Neural cell (in vitro differentiated cells): ENCODE measurements around the gene TBX19. TPM values are rescaled to one million over a fixed set of nuclear protein-coding genes. Genes with fewer than 3 reads are reported as not detected.

Source experiments
- H2AFZ ChIP-seq: fragments of 200-600, 300-800 bp; sonication (generic), shearing (Covaris generic); 2 replicates; pipeline ENCODE4 v1.6.0; 2014; ENCODE audit warnings: low read depth, mild to moderate bottlenecking, antibody characterized with exemption, low read length, moderate library complexity
- H3F3A ChIP-seq: fragments of 200-600 bp; shearing (Covaris generic); 2 replicates; pipeline ENCODE4 v1.6.1; 2016; ENCODE audit warnings: mild to moderate bottlenecking, moderate library complexity, mixed read lengths, antibody characterized with exemption, low read length; ENCODE audit not compliant: insufficient read depth, poor library complexity, severe bottlenecking
- H3K27ac ChIP-seq: fragments of 200-600, 300-800 bp; sonication (generic), shearing (Covaris generic); 2 replicates; pipeline ENCODE4 v1.5.1; 2014; ENCODE audit warnings: mild to moderate bottlenecking, low read length, moderate library complexity
- H3K27me3 ChIP-seq: fragments of 300-800, 200-600 bp; sonication (generic), shearing (Covaris generic); 2 replicates; pipeline ENCODE4 v1.6.0; 2014; ENCODE audit warnings: mild to moderate bottlenecking, low read depth, low read length, moderate library complexity; ENCODE audit not compliant: insufficient read depth
- H3K36me3 ChIP-seq: fragments of 300-800, 200-600 bp; sonication (generic), shearing (Covaris generic); 2 replicates; pipeline ENCODE4 v1.5.1; 2014; ENCODE audit warnings: mild to moderate bottlenecking, antibody characterized with exemption, low read length, moderate library complexity; ENCODE audit not compliant: insufficient read depth
- H3K4me2 ChIP-seq: fragments of 300-800, 200-600 bp; sonication (generic), shearing (Covaris generic); 2 replicates; pipeline ENCODE4 v1.6.0; 2014; ENCODE audit warnings: mild to moderate bottlenecking, low read length
- H3K4me3 ChIP-seq: fragments of 300-800, 200-600 bp; sonication (generic), shearing (Covaris generic); 2 replicates; pipeline ENCODE4 v1.5.1; 2014; ENCODE audit warnings: mild to moderate bottlenecking, low read length, moderate library complexity
- H3K79me2 ChIP-seq: fragments of 200-600 bp; shearing (Covaris generic); replicated peaks from 2 replicates; pipeline ENCODE4 v1.6.0; 2014; ENCODE audit warnings: mild to moderate bottlenecking, low read length, moderate library complexity; ENCODE audit not compliant: insufficient read depth
- H3K9ac ChIP-seq: fragments of 300-800, 200-600 bp; sonication (generic), shearing (Covaris generic); 2 replicates; pipeline ENCODE4 v1.6.1; 2016; ENCODE audit warnings: mild to moderate bottlenecking, low read length, mixed read lengths
- H3K9me2 ChIP-seq: fragments of 200-600 bp; shearing (Covaris generic); 2 replicates; pipeline ENCODE4 v1.6.1; 2016; ENCODE audit warnings: mild to moderate bottlenecking, low read length, mixed read lengths; ENCODE audit not compliant: insufficient read depth
- H3K9me3 ChIP-seq: fragments of 200-600, 300-800 bp; sonication (generic), shearing (Covaris generic); 2 replicates; pipeline ENCODE4 v1.6.1; 2016; ENCODE audit warnings: mild to moderate bottlenecking, mixed run types, low read length, moderate library complexity, mixed read lengths
- H4K20me1 ChIP-seq: fragments of 200-600 bp; shearing (Covaris generic); 2 replicates; pipeline ENCODE4 v1.6.1; 2016; ENCODE audit warnings: mild to moderate bottlenecking, mixed run types; ENCODE audit not compliant: insufficient read depth
- EP300 ChIP-seq: fragments of 450-650 bp; conservative IDR thresholded peaks from 2 replicates; pipeline ENCODE4 v1.6.1; 2014; ENCODE audit warnings: antibody characterized with exemption, mild to moderate bottlenecking, moderate library complexity; ENCODE audit not compliant: poor library complexity, severe bottlenecking
- EZH2 ChIP-seq: fragments of 200-600, 300-800 bp; shearing (Covaris generic), sonication (generic); IDR thresholded peaks from 2 replicates; pipeline ENCODE4 v1.6.1; 2014; ENCODE audit warnings: antibody characterized with exemption, low read length, borderline replicate concordance, mild to moderate bottlenecking; ENCODE audit not compliant: insufficient read depth, poor library complexity, severe bottlenecking
- MXI1 ChIP-seq: fragments of 450-650 bp; conservative IDR thresholded peaks from 2 replicates; pipeline ENCODE4 v1.6.1; 2014; ENCODE audit warnings: antibody characterized with exemption, mild to moderate bottlenecking; ENCODE audit not compliant: poor library complexity, severe bottlenecking
- POLR2AphosphoS5 ChIP-seq: IDR thresholded peaks from 2 replicates; pipeline ENCODE4 v1.6.1; 2012
- RAD21 ChIP-seq: fragments of 450-650 bp; conservative IDR thresholded peaks from 2 replicates; pipeline ENCODE4 v1.6.1; 2014; ENCODE audit warnings: antibody characterized with exemption, mild to moderate bottlenecking, moderate library complexity
- SMC3 ChIP-seq: fragments of 450-650 bp; conservative IDR thresholded peaks from 2 replicates; pipeline ENCODE4 v1.6.1; 2014; ENCODE audit warnings: antibody characterized with exemption, mild to moderate bottlenecking, moderate library complexity; ENCODE audit not compliant: poor library complexity
- TAF1 ChIP-seq: IDR thresholded peaks from 2 replicates; pipeline ENCODE4 v1.6.1; 2012; ENCODE audit warnings: low read depth
- polyA plus RNA-seq: library from polyadenylated mRNA; depleted of rRNA; stranded (reverse); fragments of >200 nt; gene quantifications from 2 replicates; pipeline ENCODE4 v1.2.3, GENCODE V29; 2014
- TF ChIP-seq, protein P1 (sequence below): fragments of 450-650 bp; IDR thresholded peaks from 2 replicates; pipeline ENCODE4 v1.5.1; 2014; ENCODE audit warnings: antibody characterized with exemption, mild to moderate bottlenecking, moderate library complexity; ENCODE audit not compliant: poor library complexity, severe bottlenecking
- TF ChIP-seq, protein P2 (sequence below): IDR thresholded peaks from 2 replicates; pipeline ENCODE4 v1.6.1; 2012; ENCODE audit warnings: borderline replicate concordance

TBX19 gene
- polyA plus RNA-seq, 1 donor from 2014 or later, result 0.42 TPM

DNA sequence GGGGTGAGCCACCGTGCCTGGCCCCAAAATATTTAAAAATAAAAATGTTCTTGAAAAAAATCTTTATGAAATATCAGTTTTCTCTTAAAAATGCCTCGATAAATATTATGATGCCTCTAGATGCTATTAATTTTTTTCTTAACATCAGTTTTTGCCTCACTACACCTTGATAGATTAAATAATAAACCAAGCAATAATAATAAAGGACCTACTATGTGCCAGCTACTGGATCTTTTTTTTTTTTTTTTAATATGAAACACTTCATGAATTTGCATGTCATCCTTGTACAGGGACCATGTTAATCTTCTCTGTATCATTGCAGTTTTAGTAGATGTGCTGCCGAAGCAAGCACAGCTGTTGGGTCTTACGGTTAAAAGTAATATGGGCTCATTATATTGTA, 17.5 kb upstream of the TBX19 start:
- Histone ChIP-seq H3K27ac (no peak overlapping the region), H3K27me3 (no peaks in the 10 kb centered on the region), H3F3A (no peaks in the 10 kb centered on the region), H3K79me2 (no peaks in the 10 kb centered on the region), H3K36me3 (no peaks in the 10 kb centered on the region), H2AFZ (no peak overlapping the region), H3K9me2 (no peaks in the 10 kb centered on the region), H3K9ac (no peak overlapping the region), H3K9me3 (peaks cover 3% of the 10 kb centered on the region), H4K20me1 (no peaks in the 10 kb centered on the region), H3K4me3 (no peak overlapping the region), H3K4me2 (no peak overlapping the region)
- TF ChIP-seq EP300, result no peak

DNA sequence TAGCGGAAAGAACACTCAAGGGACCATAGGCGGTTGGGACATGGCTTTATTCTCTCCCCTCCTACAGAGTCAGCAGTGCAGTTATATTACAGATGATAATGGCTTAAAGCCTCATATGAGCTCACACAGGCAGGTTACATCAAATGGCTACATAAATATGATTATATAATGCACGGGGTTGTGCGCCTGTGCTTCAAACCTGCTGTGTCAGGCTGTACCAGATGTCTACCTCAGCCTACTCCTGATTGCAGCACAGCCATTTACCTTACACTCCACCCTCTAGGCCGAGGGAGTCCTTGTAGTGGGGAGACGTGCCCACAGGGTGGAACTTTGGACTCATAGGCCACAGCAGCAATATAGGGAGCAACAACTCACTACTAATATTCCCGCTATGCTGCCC, 16.4 kb upstream of the TBX19 start:
- Histone ChIP-seq H3K9me3 (peaks cover 2% of the 10 kb centered on the region), H3K4me3 (no peak overlapping the region), H3K79me2 (no peaks in the 10 kb centered on the region), H3K36me3 (no peaks in the 10 kb centered on the region), H3F3A (no peaks in the 10 kb centered on the region), H3K4me2 (no peak overlapping the region), H3K9ac (no peak overlapping the region), H2AFZ (no peak overlapping the region), H3K27me3 (no peaks in the 10 kb centered on the region), H3K9me2 (no peaks in the 10 kb centered on the region), H3K27ac (no peak overlapping the region), H4K20me1 (no peaks in the 10 kb centered on the region)
- TF ChIP-seq, protein P1, sequence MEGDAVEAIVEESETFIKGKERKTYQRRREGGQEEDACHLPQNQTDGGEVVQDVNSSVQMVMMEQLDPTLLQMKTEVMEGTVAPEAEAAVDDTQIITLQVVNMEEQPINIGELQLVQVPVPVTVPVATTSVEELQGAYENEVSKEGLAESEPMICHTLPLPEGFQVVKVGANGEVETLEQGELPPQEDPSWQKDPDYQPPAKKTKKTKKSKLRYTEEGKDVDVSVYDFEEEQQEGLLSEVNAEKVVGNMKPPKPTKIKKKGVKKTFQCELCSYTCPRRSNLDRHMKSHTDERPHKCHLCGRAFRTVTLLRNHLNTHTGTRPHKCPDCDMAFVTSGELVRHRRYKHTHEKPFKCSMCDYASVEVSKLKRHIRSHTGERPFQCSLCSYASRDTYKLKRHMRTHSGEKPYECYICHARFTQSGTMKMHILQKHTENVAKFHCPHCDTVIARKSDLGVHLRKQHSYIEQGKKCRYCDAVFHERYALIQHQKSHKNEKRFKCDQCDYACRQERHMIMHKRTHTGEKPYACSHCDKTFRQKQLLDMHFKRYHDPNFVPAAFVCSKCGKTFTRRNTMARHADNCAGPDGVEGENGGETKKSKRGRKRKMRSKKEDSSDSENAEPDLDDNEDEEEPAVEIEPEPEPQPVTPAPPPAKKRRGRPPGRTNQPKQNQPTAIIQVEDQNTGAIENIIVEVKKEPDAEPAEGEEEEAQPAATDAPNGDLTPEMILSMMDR, result no peak
- TF ChIP-seq RAD21 (no peak), EZH2 (no peak), POLR2AphosphoS5 (no peak), EP300 (no peak), MXI1 (no peak), SMC3 (no peak), TAF1 (no peak)
- TF ChIP-seq, protein P2, sequence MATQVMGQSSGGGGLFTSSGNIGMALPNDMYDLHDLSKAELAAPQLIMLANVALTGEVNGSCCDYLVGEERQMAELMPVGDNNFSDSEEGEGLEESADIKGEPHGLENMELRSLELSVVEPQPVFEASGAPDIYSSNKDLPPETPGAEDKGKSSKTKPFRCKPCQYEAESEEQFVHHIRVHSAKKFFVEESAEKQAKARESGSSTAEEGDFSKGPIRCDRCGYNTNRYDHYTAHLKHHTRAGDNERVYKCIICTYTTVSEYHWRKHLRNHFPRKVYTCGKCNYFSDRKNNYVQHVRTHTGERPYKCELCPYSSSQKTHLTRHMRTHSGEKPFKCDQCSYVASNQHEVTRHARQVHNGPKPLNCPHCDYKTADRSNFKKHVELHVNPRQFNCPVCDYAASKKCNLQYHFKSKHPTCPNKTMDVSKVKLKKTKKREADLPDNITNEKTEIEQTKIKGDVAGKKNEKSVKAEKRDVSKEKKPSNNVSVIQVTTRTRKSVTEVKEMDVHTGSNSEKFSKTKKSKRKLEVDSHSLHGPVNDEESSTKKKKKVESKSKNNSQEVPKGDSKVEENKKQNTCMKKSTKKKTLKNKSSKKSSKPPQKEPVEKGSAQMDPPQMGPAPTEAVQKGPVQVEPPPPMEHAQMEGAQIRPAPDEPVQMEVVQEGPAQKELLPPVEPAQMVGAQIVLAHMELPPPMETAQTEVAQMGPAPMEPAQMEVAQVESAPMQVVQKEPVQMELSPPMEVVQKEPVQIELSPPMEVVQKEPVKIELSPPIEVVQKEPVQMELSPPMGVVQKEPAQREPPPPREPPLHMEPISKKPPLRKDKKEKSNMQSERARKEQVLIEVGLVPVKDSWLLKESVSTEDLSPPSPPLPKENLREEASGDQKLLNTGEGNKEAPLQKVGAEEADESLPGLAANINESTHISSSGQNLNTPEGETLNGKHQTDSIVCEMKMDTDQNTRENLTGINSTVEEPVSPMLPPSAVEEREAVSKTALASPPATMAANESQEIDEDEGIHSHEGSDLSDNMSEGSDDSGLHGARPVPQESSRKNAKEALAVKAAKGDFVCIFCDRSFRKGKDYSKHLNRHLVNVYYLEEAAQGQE, result no peak

DNA sequence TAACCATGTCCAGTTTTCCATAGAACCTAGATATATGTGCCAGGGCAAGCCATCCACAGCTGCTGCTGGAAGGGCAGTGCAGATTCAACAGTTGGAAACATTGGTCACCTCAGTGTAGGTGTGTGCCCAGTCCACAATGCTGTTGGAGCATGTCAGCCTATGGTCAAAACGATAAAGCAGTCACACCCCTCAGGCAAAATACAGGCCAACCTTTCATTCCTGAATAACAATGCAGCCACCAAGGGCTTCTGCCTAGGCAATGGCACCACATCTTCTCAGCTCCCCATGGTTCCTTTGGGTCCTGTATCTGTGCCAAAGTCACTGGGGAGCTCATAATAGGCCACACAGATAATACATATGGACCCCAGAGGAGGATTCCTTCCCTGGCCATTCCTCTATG, 15.1 kb upstream of the TBX19 start:
- TF ChIP-seq RAD21 (no peak), SMC3 (no peak), MXI1 (no peak), POLR2AphosphoS5 (no peak), EP300 (no peak), TAF1 (no peak), EZH2 (no peak)
- TF ChIP-seq, protein P2, result no peak
- TF ChIP-seq, protein P1, result no peak
- Histone ChIP-seq H3K27ac (no peak overlapping the region), H3K4me3 (no peak overlapping the region), H3K36me3 (no peaks in the 10 kb centered on the region), H3K9me3 (no peaks in the 10 kb centered on the region), H3F3A (no peaks in the 10 kb centered on the region), H3K4me2 (no peak overlapping the region), H3K9me2 (no peaks in the 10 kb centered on the region), H3K79me2 (no peaks in the 10 kb centered on the region), H4K20me1 (no peaks in the 10 kb centered on the region), H3K27me3 (no peaks in the 10 kb centered on the region), H3K9ac (no peak overlapping the region), H2AFZ (no peak overlapping the region)
